Uterus (tissue), 2 donors: Measurements from ENCODE around the gene TSPAN32.

Source experiments
- POLR2A ChIP-seq, 2 donors: fragments of 450-650 bp; IDR thresholded peaks; one replicate each; pipeline ENCODE4 v1.6.1; 2016; ENCODE audit warnings: antibody characterized with exemption in 2 of 2, mild to moderate bottlenecking in 1 of 2, moderate library complexity in 1 of 2
- TF ChIP-seq, protein P1 (sequence below), 4 experiments: fragments of 200-600 bp in 2 of 4; fragments of 450-650 bp in 2 of 4; sonication (generic) in 2 of 4; IDR thresholded peaks; one replicate each; pipeline ENCODE4 v1.5.1; 2016 to 2019; ENCODE audit warnings: antibody characterized with exemption in 4 of 4, mild to moderate bottlenecking in 2 of 4, moderate library complexity in 1 of 4

DNA sequence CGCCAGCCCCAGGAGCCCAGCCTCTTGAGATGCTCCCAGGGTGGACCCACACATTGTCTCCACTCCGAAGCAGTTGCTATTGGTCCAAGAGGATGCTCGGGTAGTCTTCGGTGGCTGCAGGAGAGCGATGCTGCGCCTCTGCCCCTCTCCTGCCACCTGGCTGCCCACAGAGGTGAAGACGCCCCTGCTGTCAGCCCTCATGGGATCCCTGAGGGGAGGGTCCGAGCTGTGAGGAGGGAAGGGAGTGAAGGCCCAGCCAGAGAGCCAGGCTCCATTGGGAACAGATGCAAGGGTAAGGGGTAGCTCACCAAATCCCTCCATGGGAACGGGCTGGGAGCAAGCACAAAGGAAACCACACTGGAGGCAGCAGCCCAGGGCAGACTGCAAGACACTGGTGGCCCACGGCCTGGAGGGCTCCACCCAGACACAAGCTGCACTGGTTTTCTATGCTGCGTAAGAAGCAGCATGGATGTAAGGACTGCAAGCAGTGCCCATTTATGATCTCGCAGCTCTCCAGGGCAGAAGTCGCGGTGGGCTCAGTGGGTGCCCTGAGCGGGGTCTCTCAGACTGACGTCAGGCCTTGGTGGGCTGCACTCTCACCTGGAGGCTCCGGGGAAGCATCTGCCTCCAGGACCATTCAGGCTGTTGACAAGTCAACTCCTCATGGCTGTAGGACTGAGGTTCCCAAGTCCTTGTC, 15.7 kb downstream of the TSPAN32 start:
- TF ChIP-seq, protein P1, sequence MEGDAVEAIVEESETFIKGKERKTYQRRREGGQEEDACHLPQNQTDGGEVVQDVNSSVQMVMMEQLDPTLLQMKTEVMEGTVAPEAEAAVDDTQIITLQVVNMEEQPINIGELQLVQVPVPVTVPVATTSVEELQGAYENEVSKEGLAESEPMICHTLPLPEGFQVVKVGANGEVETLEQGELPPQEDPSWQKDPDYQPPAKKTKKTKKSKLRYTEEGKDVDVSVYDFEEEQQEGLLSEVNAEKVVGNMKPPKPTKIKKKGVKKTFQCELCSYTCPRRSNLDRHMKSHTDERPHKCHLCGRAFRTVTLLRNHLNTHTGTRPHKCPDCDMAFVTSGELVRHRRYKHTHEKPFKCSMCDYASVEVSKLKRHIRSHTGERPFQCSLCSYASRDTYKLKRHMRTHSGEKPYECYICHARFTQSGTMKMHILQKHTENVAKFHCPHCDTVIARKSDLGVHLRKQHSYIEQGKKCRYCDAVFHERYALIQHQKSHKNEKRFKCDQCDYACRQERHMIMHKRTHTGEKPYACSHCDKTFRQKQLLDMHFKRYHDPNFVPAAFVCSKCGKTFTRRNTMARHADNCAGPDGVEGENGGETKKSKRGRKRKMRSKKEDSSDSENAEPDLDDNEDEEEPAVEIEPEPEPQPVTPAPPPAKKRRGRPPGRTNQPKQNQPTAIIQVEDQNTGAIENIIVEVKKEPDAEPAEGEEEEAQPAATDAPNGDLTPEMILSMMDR (IDR thresholded peaks at IDR 0.05), result no peak
- TF ChIP-seq POLR2A (IDR thresholded peaks at IDR 0.05), result no peak
